K562 (cell line): ENCODE data around the gene CBX2. TPM values are rescaled to one million over a fixed set of nuclear protein-coding genes. Genes with fewer than 3 reads are reported as not detected.

Source experiments
- ARID4B ChIP-seq: sonication (generic); formaldehyde crosslinking; IDR thresholded peaks from 2 replicates; pipeline ENCODE4 v1.8.0; 2022; ENCODE audit warnings: mild to moderate bottlenecking, missing genetic modification reagents
- GABPA ChIP-seq: fragments of 200-800 bp; sonication (Bioruptor generic); conservative IDR thresholded peaks from 2 replicates; pipeline ENCODE4 v1.6.1; 2016; ENCODE audit warnings: low read depth, missing genetic modification characterization, missing compliant biosample characterization
- PRDM10 ChIP-seq: fragments of 450-650 bp; IDR thresholded peaks from 2 replicates; pipeline ENCODE4 v1.6.1; 2018; ENCODE audit not compliant: partially characterized antibody
- SOX6 ChIP-seq: fragments of 450-650 bp; IDR thresholded peaks from 2 replicates; pipeline ENCODE4 v1.6.1; 2014; ENCODE audit warnings: mild to moderate bottlenecking
- THRAP3 ChIP-seq: fragments of 450-650 bp; IDR thresholded peaks from 2 replicates; pipeline ENCODE4 v1.6.1; 2016; ENCODE audit warnings: mild to moderate bottlenecking, inconsistent platforms, borderline replicate concordance
- TSHZ1 ChIP-seq: fragments of 250-450 bp; sonication (Bioruptor Pico); IDR thresholded peaks from 2 replicates; pipeline ENCODE4 v1.4.0; 2020; ENCODE audit warnings: mild to moderate bottlenecking, moderate library complexity
- ZNF592 ChIP-seq: fragments of 450-650 bp; IDR thresholded peaks from 2 replicates; pipeline ENCODE4 v1.6.1; 2017; ENCODE audit warnings: antibody characterized with exemption, mild to moderate bottlenecking
- polyA plus RNA-seq, 8 experiments: library from polyadenylated mRNA; depleted of rRNA in 4 of 8; stranded (reverse) in 5 of 8; unstranded in 3 of 8; fragments of >200 nt; fragmentation: Nextera tagmentation in 2 of 8; fragmentation: Illumina TruSeq in 1 of 8; extraction: Ambion mirVana in 2 of 8; extraction: Trizol in 1 of 8; gene quantifications; 2 replicates each; pipeline versions ENCODE4 v1.2.1 to v1.2.3, GENCODE V29; 2011 to 2014; ENCODE audit warnings: inconsistent platforms in 1 of 8, missing spikeins in 1 of 8
- total RNA-seq, 7 experiments: library from RNA; depleted of rRNA in 6 of 7; stranded (reverse); fragments of >200 nt in 6 of 7; fragmentation: Illumina TruSeq in 2 of 7; extraction: Trizol in 2 of 7; gene quantifications; 2 replicates each; pipeline versions ENCODE4 v1.2.1 to v1.2.3, GENCODE V29; 2011 to 2021; ENCODE audit warnings: low replicate concordance in 1 of 7

Gene CBX2
- total and polyA plus RNA-seq, 9 of the 15 experiments (the other 6 are each of a cell fraction or from before 2014, with no cell fraction given), result 0.66 to 26.9 (median 13.9) TPM

- TF ChIP-seq TSHZ1 (CRISPR knock-in tag), result no peak
- peak; percentile 90 for TF ChIP-seq GABPA (tag)
- TF ChIP-seq PRDM10, result peak; percentile 63
- peak; percentile 18; the same call in 1 of the 2 replicates for TF ChIP-seq ARID4B
- 0 out of 2 replicates have a peak, but pooled peaks have one; percentile 42 for TF ChIP-seq SOX6
- TF ChIP-seq THRAP3, result no peak
- TF ChIP-seq ZNF592, result peak; percentile 82; the same call in 1 of the 2 replicates
Observed at GRCh38 chr17:79826204-79826680, 48.3 kb downstream of the CBX2 start (continued).
